ENCODE measurements around the gene PABPN1L. TPM values are rescaled to one million over a fixed set of nuclear protein-coding genes. Genes with fewer than 3 reads are reported as not detected.

The PABPN1L gene
- total RNA-seq, 2 experiments from 2014 or later, result not detected

- intact Hi-C loops (cut with DNase I, micrococcal nuclease), result no loop called here
- ChIA-PET CTCF (no interaction called here), POLR2A (interaction anchor here (0.6 kb wide), 1 partner anchor 25 kb away, joined by 4 read pairs; no protein-coding TSS in a partner anchor)
- no peak overlapping the region for H3K27ac Mint-ChIP-seq
- DNase-seq (no peak), ATAC-seq (ENCODE audit: poor library complexity) (no peak)
- no peak for TF ChIP-seq CTCF (IDR thresholded peaks at IDR 0.05)
- Histone ChIP-seq H3K27ac (ENCODE audit: low read depth in 1 of 2, low read length in 2 of 2) (no peak overlapping the region), H3K4me3 (ENCODE audit: low read length) (no peak overlapping the region), H3K4me1 (ENCODE audit: insufficient read depth, low read length) (no peaks in the 10 kb centered on the region), H3K27me3 (ENCODE audit: control insufficient read depth in 1 of 2, insufficient read depth in 2 of 2, low read length in 2 of 2) (no peaks in the 10 kb centered on the region), H3K36me3 (ENCODE audit: insufficient read depth, low read length) (peaks cover 7% of the 10 kb centered on the region), H3K9me3 (ENCODE audit: control insufficient read depth in 1 of 2, insufficient read depth in 1 of 2, low read length in 2 of 2) (no peaks in the 10 kb centered on the region)
- H3K9me3 Mint-ChIP-seq, result no peaks in the 10 kb centered on the region
- H3K36me3 Mint-ChIP-seq (ENCODE audit: low read depth), result no peaks in the 10 kb centered on the region
- no peaks in the 10 kb centered on the region for H3K27me3 Mint-ChIP-seq
- H3K4me3 Mint-ChIP-seq, result no peak overlapping the region
- H3K4me1 Mint-ChIP-seq (ENCODE audit: low read depth), result no peaks in the 10 kb centered on the region
Observed at GRCh38 chr16:88830258-88830657, 36.2 kb downstream of the PABPN1L start.

- no peaks in the 10 kb centered on the region for H3K27me3 ChIP-seq (ENCODE audit: control insufficient read depth in 1 of 2, insufficient read depth in 2 of 2, low read length in 2 of 2)
- no peaks in the 10 kb centered on the region for H3K4me1 ChIP-seq (ENCODE audit: insufficient read depth, low read length)
- Mint-ChIP-seq H3K4me1 (ENCODE audit: low read depth) (no peaks in the 10 kb centered on the region), H3K27me3 (no peaks in the 10 kb centered on the region), H3K4me3 (no peak overlapping the region), H3K36me3 (ENCODE audit: low read depth) (no peaks in the 10 kb centered on the region), H3K9me3 (no peaks in the 10 kb centered on the region), H3K27ac (no peak overlapping the region)
- H3K36me3 ChIP-seq (ENCODE audit: insufficient read depth, low read length), result peaks cover 12% of the 10 kb centered on the region
- H3K4me3 ChIP-seq (ENCODE audit: low read length), result no peak overlapping the region
- intact Hi-C loops (cut with DNase I, micrococcal nuclease), result no loop called here
- no peaks in the 10 kb centered on the region for H3K9me3 ChIP-seq (ENCODE audit: control insufficient read depth in 1 of 2, insufficient read depth in 1 of 2, low read length in 2 of 2)
- CTCF ChIA-PET, result no interaction called here
- H3K27ac ChIP-seq (ENCODE audit: low read depth in 1 of 2, low read length in 2 of 2), result no peak overlapping the region
- no peak for ATAC-seq (ENCODE audit: poor library complexity)
- TF ChIP-seq CTCF (IDR thresholded peaks at IDR 0.05), result no peak
- no peak for DNase-seq
- POLR2A ChIA-PET, result no interaction called here
Observed at GRCh38 chr16:88828711-88829110, 37.7 kb downstream of the PABPN1L start.

GRCh38 chr16:88827727-88828126, 38.7 kb downstream of the PABPN1L start:
- CTCF ChIA-PET, result no interaction called here
- no peaks in the 10 kb centered on the region for H3K9me3 ChIP-seq (ENCODE audit: control insufficient read depth in 1 of 2, insufficient read depth in 1 of 2, low read length in 2 of 2)
- Mint-ChIP-seq H3K9me3 (no peaks in the 10 kb centered on the region), H3K4me1 (ENCODE audit: low read depth) (no peaks in the 10 kb centered on the region), H3K27ac (no peak overlapping the region), H3K27me3 (no peaks in the 10 kb centered on the region), H3K36me3 (ENCODE audit: low read depth) (peaks cover 5% of the 10 kb centered on the region), H3K4me3 (no peak overlapping the region)
- H3K27me3 ChIP-seq (ENCODE audit: control insufficient read depth in 1 of 2, insufficient read depth in 2 of 2, low read length in 2 of 2), result no peaks in the 10 kb centered on the region
- peaks cover 12% of the 10 kb centered on the region for H3K36me3 ChIP-seq (ENCODE audit: insufficient read depth, low read length)
- no peak for DNase-seq
- TF ChIP-seq CTCF (IDR thresholded peaks at IDR 0.05), result no peak
- no peaks in the 10 kb centered on the region for H3K4me1 ChIP-seq (ENCODE audit: insufficient read depth, low read length)
- no peak overlapping the region for H3K27ac ChIP-seq (ENCODE audit: low read depth in 1 of 2, low read length in 2 of 2)
- H3K4me3 ChIP-seq (ENCODE audit: low read length), result no peak overlapping the region
- intact Hi-C loops (cut with DNase I, micrococcal nuclease), result no loop called here
- POLR2A ChIA-PET, result no interaction called here
- no peak for ATAC-seq (ENCODE audit: poor library complexity)

All from CD4-positive, alpha-beta T cell (primary cell).